ENCODE results near the gene RASAL2.

GRCh38 chr1:178102218-178102617 lies 8.3 kb downstream of the RASAL2 start:
- TF ChIP-seq EZH2 (IDR thresholded peaks at IDR 0.05), result no peak
- TF ChIP-seq CTCF (IDR thresholded peaks at IDR 0.05), result no peak

All from neural progenitor cell (in vitro differentiated cells).